ENCODE data around the gene PSMD3.
"Not testable (repeated sequence)": the region's sequence is repeated elsewhere in the genome, so short reads cannot be mapped to it uniquely, and the experiment has no call there.

DNA sequence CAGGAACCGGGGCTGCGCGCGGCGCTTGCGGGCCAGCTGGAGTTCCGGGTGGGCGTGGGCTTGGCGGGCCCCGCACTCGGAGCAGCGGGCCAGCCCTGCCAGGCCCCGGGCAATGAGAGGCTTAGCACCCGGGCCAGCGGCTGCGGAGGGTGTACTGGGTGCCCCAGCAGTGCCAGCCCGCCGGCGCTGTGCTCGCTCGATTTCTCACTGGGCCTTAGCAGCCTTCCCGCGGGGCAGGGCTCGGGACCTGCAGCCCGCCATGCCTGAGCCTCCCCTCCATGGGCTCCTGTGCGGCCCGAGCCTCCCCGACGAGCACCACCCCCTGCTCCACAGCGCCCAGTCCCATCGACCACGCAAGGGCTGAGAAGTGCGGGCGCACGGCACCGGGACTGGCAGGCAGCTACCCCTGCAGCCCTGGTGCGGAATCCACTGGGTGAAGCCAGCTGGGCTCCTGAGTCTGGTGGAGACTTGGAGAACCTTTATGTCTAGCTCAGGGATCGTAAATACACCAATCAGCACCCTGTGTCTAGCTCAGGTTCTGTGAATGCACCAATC lies 30.4 kb downstream of the PSMD3 start:
- TF ChIP-seq, protein P1, sequence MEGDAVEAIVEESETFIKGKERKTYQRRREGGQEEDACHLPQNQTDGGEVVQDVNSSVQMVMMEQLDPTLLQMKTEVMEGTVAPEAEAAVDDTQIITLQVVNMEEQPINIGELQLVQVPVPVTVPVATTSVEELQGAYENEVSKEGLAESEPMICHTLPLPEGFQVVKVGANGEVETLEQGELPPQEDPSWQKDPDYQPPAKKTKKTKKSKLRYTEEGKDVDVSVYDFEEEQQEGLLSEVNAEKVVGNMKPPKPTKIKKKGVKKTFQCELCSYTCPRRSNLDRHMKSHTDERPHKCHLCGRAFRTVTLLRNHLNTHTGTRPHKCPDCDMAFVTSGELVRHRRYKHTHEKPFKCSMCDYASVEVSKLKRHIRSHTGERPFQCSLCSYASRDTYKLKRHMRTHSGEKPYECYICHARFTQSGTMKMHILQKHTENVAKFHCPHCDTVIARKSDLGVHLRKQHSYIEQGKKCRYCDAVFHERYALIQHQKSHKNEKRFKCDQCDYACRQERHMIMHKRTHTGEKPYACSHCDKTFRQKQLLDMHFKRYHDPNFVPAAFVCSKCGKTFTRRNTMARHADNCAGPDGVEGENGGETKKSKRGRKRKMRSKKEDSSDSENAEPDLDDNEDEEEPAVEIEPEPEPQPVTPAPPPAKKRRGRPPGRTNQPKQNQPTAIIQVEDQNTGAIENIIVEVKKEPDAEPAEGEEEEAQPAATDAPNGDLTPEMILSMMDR (optimal IDR thresholded peaks at IDR 0.05 in 1 of 3, IDR thresholded peaks at IDR 0.05 in 1 of 3, conservative IDR thresholded peaks at IDR 0.05 in 1 of 3; ENCODE audit: extremely low read depth in 1 of 3, insufficient read depth in 2 of 3, low read length in 3 of 3), result not testable (repeated sequence)
- not testable (repeated sequence) for TF ChIP-seq EZH2 (IDR thresholded peaks at IDR 0.05; ENCODE audit: low read length)
